Lower lobe of right lung (tissue), 2 donors: ENCODE measurements around the gene CCDC60. TPM values are rescaled to one million over a fixed set of nuclear protein-coding genes. Genes with fewer than 3 reads are reported as not detected.

Experiments
- ATAC-seq, 2 donors: fragments of 200-7000 bp; cut with Tn5 transposase; one replicate each; pipeline ENCODE4 v1.9.1; 2020 to 2022; ENCODE audit warnings: mild to moderate bottlenecking in 2 of 2, moderate library complexity in 2 of 2
- DNase-seq: peaks from one replicate; pipeline ENCODE4 v3.0.0-alpha.2; 2020
- H3K27ac ChIP-seq: fragments of 200-600 bp; one replicate; pipeline ENCODE4 v1.8.0; 2022
- H3K27me3 ChIP-seq: fragments of 200-600 bp; one replicate; pipeline ENCODE4 v1.8.0; 2022; ENCODE audit warnings: low read depth
- H3K36me3 ChIP-seq: fragments of 200-600 bp; one replicate; pipeline ENCODE4 v1.8.0; 2022; ENCODE audit warnings: mild to moderate bottlenecking
- H3K4me1 ChIP-seq: fragments of 200-600 bp; one replicate; pipeline ENCODE4 v1.8.0; 2022
- H3K4me3 ChIP-seq: fragments of 200-600 bp; one replicate; pipeline ENCODE4 v1.8.0; 2022; ENCODE audit warnings: mild to moderate bottlenecking
- H3K9me3 ChIP-seq: fragments of 200-600 bp; one replicate; pipeline ENCODE4 v1.8.0; 2022
- intact Hi-C: fragments of 100-400 bp; cut with DNase I; formaldehyde crosslinking; loops from one replicate; pipeline ENCODE4 v1.11.0; 2022
- total RNA-seq: library from RNA; stranded (reverse); fragmentation: NEBNext Ultra II Directional; extraction: Animal tissue kit (Norgen Biotek cat#: 25700); gene quantifications from one replicate; pipeline ENCODE4 v1.2.1, GENCODE V29; 2021
- TF ChIP-seq, protein P1 (sequence below): fragments of 200-600 bp; IDR thresholded peaks from one replicate; pipeline ENCODE4 v1.8.0; 2022; ENCODE audit warnings: antibody characterized with exemption, mild to moderate bottlenecking
- donor health status: DM: no; HTN: yes; CAD: no; lungs with severe emphysema.

The CCDC60 gene
- total RNA-seq, 1 donor from 2014 or later, result 2.2 TPM

DNA sequence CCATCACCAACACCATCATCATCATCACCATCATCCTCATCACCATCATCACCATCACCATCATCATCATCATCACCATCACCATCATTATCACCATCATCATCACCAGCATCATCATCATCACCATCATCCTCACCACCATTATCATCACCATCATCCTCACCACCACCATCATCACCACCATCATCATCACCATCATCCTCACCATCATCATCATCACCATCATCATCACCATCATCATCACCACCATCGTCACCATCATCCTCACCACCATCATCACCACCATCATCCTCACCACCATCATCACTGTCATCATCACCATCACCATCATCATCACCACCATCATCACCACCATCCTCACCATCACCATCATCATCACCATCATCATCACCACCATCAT, 146.0 kb downstream of the CCDC60 start:
- DNase-seq (no peak), ATAC-seq (no peak)
- Histone ChIP-seq H3K27ac (no peak overlapping the region), H3K9me3 (peaks cover 7% of the 10 kb centered on the region), H3K36me3 (no peaks in the 10 kb centered on the region), H3K4me3 (no peak overlapping the region), H3K27me3 (no peaks in the 10 kb centered on the region), H3K4me1 (no peaks in the 10 kb centered on the region)
- TF ChIP-seq, protein P1, sequence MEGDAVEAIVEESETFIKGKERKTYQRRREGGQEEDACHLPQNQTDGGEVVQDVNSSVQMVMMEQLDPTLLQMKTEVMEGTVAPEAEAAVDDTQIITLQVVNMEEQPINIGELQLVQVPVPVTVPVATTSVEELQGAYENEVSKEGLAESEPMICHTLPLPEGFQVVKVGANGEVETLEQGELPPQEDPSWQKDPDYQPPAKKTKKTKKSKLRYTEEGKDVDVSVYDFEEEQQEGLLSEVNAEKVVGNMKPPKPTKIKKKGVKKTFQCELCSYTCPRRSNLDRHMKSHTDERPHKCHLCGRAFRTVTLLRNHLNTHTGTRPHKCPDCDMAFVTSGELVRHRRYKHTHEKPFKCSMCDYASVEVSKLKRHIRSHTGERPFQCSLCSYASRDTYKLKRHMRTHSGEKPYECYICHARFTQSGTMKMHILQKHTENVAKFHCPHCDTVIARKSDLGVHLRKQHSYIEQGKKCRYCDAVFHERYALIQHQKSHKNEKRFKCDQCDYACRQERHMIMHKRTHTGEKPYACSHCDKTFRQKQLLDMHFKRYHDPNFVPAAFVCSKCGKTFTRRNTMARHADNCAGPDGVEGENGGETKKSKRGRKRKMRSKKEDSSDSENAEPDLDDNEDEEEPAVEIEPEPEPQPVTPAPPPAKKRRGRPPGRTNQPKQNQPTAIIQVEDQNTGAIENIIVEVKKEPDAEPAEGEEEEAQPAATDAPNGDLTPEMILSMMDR, result no peak
- intact Hi-C loops, result no loop called here

DNA sequence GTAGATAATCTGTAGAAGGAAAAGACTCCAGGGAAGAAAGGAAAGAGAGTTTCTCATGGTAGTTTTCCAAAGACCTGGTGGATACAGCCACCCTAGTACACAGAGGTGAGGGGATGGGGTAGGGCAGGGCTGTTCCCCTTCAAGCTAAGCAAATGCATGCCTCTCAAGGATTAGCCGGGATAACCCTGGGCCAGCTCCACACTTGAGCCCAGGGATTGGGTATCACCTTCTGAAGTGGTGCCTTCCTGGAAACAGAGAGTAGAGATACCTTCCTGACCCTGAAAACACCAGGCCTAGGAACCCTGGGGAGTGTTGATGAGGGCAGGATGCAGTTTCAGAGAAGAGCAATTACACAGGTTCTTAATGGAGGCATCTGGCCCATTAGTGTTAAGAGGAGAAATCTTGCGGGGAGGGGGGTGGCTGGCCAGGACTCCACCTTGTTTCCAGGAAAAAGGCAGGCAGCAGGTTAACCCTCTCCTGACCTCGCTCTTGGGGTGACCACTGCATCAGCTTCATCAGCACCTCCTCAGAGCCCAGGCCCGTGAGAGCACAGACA, 152.1 kb downstream of the CCDC60 start:
- ATAC-seq (no peak), DNase-seq (no peak)
- no peaks in the 10 kb centered on the region for H3K36me3 ChIP-seq
- H3K4me3 ChIP-seq, result no peak overlapping the region
- H3K4me1 ChIP-seq, result no peaks in the 10 kb centered on the region
- no peaks in the 10 kb centered on the region for H3K27me3 ChIP-seq
- H3K27ac ChIP-seq, result no peak overlapping the region
- H3K9me3 ChIP-seq, result no peaks in the 10 kb centered on the region
- TF ChIP-seq, protein P1, result no peak
- intact Hi-C loops, result no loop called here

DNA sequence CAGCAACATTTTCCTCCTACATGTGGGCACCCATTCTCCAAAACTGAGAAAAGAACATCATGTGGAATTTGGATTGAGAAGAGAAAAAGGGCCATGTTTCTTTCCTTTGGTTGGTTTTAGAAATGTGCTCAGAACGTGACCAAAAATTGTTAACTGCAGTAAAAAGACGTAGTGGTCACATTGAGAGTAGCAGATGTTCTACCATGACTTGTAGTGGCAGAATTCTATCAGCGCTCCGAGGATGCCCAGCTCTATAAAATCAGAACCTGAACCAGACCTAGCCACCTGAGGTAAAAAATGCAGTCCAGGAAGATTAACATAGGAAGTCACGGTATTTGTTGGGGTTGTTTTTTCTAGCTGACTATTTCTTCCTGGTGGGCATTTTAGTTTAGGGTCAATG, 157.3 kb downstream of the CCDC60 start:
- no peaks in the 10 kb centered on the region for H3K36me3 ChIP-seq

DNA sequence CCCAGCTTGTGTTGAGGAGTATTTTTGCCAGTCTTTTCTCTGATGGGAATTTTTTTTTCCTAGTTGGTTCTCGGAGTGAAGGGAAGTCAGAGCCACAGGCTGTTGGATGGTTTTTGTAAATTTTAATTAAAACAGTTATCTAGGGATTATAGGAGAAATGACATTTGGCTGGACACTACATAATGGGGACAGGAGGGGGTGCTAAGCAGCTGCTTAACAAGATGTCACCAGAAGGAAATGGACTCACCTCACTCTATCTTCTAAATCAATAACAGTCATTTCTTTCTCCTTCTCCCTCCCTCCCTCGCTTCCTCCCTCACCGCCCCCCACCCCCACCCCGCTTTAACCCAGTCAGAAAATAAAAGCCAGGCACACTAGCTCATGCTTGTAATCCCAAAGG, 165.7 kb downstream of the CCDC60 start:
- Histone ChIP-seq H3K9me3 (no peaks in the 10 kb centered on the region), H3K4me3 (no peak overlapping the region), H3K27me3 (no peaks in the 10 kb centered on the region), H3K27ac (no peak overlapping the region), H3K36me3 (no peaks in the 10 kb centered on the region), H3K4me1 (no peaks in the 10 kb centered on the region)
- DNase-seq (no peak), ATAC-seq (no peak)
- intact Hi-C loops, result no loop called here
- TF ChIP-seq, protein P1, result no peak

More for the DNA sequence above, 157.3 kb downstream of the CCDC60 start:
- DNase-seq, result no peak
- Histone ChIP-seq H3K4me1 (no peaks in the 10 kb centered on the region), H3K27me3 (no peaks in the 10 kb centered on the region), H3K9me3 (no peaks in the 10 kb centered on the region), H3K27ac (no peak overlapping the region), H3K4me3 (no peak overlapping the region)
- TF ChIP-seq, protein P1, result no peak
- ATAC-seq, result no peak
- intact Hi-C loops, result no loop called here

DNA sequence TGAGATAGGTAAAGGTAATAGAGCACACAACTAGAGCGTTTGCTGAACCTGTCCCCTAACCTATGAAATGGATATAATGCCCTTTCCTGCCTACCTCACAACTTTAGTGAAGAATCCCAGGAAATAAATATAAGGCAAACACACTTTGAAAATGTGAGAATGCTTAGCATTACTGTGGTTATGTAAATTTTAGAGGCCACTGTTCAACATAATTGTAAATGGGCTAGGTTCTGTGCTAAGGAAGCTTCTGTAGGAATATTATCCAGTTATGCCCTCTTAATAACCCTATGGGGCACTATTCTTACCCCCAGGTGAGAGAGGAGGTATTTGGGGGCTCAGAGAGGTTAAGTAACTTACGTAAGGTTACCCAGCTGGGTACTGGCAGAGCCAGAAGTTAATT, 166.5 kb downstream of the CCDC60 start:
- Histone ChIP-seq H3K4me3 (no peak overlapping the region), H3K9me3 (no peaks in the 10 kb centered on the region), H3K36me3 (no peaks in the 10 kb centered on the region), H3K4me1 (no peaks in the 10 kb centered on the region), H3K27me3 (no peaks in the 10 kb centered on the region), H3K27ac (no peak overlapping the region)
- intact Hi-C loops, result no loop called here
- TF ChIP-seq, protein P1, result no peak
- no peak for ATAC-seq
- DNase-seq, result no peak

DNA sequence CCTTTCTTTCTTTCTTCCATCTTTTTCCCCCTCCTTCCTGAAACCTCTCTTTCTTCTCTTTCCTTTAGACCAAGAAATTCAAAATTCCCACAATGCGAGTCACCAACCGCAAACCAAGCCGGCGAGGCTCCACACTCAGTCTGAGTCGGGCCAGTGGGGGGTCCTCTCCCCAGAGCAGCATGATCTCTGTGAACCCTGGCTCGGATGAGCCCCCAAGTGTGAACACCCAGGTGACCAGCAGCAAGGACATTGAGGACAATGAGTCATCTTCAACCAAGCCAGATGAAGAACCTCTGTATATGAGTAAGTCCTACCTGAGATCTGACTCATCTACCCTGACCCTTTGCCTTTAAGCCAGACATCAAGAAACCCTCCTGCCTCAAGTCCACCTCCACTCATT, 170.5 kb downstream of the CCDC60 start:
- Histone ChIP-seq H3K27ac (no peak overlapping the region), H3K27me3 (no peaks in the 10 kb centered on the region), H3K4me3 (no peak overlapping the region), H3K4me1 (no peaks in the 10 kb centered on the region), H3K36me3 (no peaks in the 10 kb centered on the region), H3K9me3 (no peaks in the 10 kb centered on the region)
- DNase-seq, result no peak
- TF ChIP-seq, protein P1, result no peak
- ATAC-seq, result no peak
- intact Hi-C loops, result no loop called here
